Lung (tissue), 12 donors: ENCODE results near the gene SLC22A23. TPM values are rescaled to one million over a fixed set of nuclear protein-coding genes. Genes with fewer than 3 reads are reported as not detected.

Experiments
- ATAC-seq: fragments of 200-7000 bp; cut with Tn5 transposase; one replicate; pipeline ENCODE4 v1.9.1; 2020; ENCODE audit warnings: moderate number of reproducible peaks; ENCODE audit not compliant: insufficient read depth, low FRiP score
- DNase-seq, 3 donors: peaks; one replicate each; pipeline ENCODE4 v3.0.0-alpha.2; 2013 to 2017
- H3K27ac ChIP-seq, 2 donors: one replicate each; pipeline ENCODE4 v1.5.1; 2013; ENCODE audit warnings: mild to moderate bottlenecking in 2 of 2, moderate library complexity in 2 of 2, control low read depth in 1 of 2, inconsistent platforms in 1 of 2, low read depth in 1 of 2, low read length in 1 of 2
- H3K27me3 ChIP-seq, 3 donors: one replicate each; pipeline ENCODE4 v1.5.1; 2013; ENCODE audit warnings: low read length in 2 of 3; ENCODE audit not compliant: control insufficient read depth in 3 of 3, insufficient read depth in 3 of 3
- H3K36me3 ChIP-seq, 4 donors: one replicate each; pipeline ENCODE4 v1.5.1; 2013; ENCODE audit warnings: low read length in 4 of 4, mild to moderate bottlenecking in 1 of 4, moderate library complexity in 1 of 4; ENCODE audit not compliant: control insufficient read depth in 4 of 4, insufficient read depth in 4 of 4
- H3K4me1 ChIP-seq, 5 donors: one replicate each; pipeline ENCODE4 v1.5.1; 2013; ENCODE audit warnings: low read length in 5 of 5, mild to moderate bottlenecking in 2 of 5, moderate library complexity in 1 of 5; ENCODE audit not compliant: control insufficient read depth in 5 of 5, insufficient read depth in 5 of 5
- H3K4me3 ChIP-seq: one replicate; pipeline ENCODE4 v1.5.1; 2013; ENCODE audit warnings: mild to moderate bottlenecking, control low read depth, moderate library complexity
- H3K9ac ChIP-seq, 2 donors: one replicate each; pipeline ENCODE4 v1.5.1; 2013; ENCODE audit warnings: low read length in 2 of 2, control low read depth in 1 of 2; ENCODE audit not compliant: insufficient read depth in 1 of 2
- H3K9me3 ChIP-seq, 4 donors: one replicate each; pipeline ENCODE4 v1.5.1; 2013; ENCODE audit warnings: low read length in 3 of 4, mild to moderate bottlenecking in 1 of 4, moderate library complexity in 1 of 4; ENCODE audit not compliant: control insufficient read depth in 4 of 4, insufficient read depth in 3 of 4
- WGBS, 2 donors: extraction: QIAGEN DNeasy Blood & Tissue Kit; methylation state at CpG; one replicate each; pipeline ENCODE4 v1.1.7; 2013; 5-methylcytosine and 5-hydroxymethylcytosine counted together
- polyA plus RNA-seq, 2 donors: library from polyadenylated mRNA; stranded (reverse); fragments of 200-250 nt; gene quantifications; one replicate each; pipeline ENCODE4 v1.2.1, GENCODE V29; 2013
- total RNA-seq, 2 donors: library from RNA; depleted of rRNA in 1 of 2; stranded (reverse); fragments of >200 nt in 1 of 2; gene quantifications; one replicate each; pipeline ENCODE4 v1.2.1, GENCODE V29; 2014 to 2021
- TF ChIP-seq, protein P1 (sequence below): IDR thresholded peaks from 2 replicates; pipeline ENCODE4 v1.5.1; 2012; ENCODE audit warnings: mild to moderate bottlenecking; ENCODE audit errors: control extremely low read depth, extremely low read depth
- donor health status: control.
- donor health status: control.
- donor health status: Bipolar disorder and iron deficiency.
- donor health status: healthy.
- donor health status: DM: yes; HTN: yes; CAD: no.

SLC22A23 gene
- total and polyA plus RNA-seq, 4 donors = 6.6 to 45.6 (median 24.1) TPM

DNA sequence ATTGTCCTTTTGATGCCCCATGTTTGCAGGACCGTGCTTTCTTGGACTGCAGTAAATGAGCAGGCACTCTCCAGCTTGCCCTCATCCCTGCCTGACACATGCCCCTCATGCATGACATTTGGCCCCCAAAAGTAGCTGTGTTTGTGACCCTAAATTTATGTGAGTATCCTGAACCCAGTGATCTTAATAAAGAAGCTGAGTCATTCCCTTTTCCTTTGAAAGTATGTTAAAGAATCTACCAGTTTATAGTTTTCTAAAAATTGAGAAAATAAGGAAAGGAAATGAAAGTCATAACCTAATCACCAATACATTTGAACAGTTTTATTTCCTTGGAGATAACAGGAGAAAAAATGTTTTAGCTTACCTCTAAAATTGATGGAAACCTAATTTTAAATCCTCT, 3.4 kb upstream of the SLC22A23 start:
- Histone ChIP-seq H3K4me1 (peaks cover 0 to 11% (median 9%) of the 10 kb centered on the region in 5 donors), H3K4me3 (no peak overlapping the region), H3K9ac (no peak overlapping the region), H3K9me3 (peaks cover 0 to 2% (median 0%) of the 10 kb centered on the region in 4 donors), H3K27ac (no peak overlapping the region), H3K27me3 (peaks cover 0 to 5% (median 0%) of the 10 kb centered on the region in 3 donors), H3K36me3 (no peaks in the 10 kb centered on the region)
- TF ChIP-seq, protein P1, sequence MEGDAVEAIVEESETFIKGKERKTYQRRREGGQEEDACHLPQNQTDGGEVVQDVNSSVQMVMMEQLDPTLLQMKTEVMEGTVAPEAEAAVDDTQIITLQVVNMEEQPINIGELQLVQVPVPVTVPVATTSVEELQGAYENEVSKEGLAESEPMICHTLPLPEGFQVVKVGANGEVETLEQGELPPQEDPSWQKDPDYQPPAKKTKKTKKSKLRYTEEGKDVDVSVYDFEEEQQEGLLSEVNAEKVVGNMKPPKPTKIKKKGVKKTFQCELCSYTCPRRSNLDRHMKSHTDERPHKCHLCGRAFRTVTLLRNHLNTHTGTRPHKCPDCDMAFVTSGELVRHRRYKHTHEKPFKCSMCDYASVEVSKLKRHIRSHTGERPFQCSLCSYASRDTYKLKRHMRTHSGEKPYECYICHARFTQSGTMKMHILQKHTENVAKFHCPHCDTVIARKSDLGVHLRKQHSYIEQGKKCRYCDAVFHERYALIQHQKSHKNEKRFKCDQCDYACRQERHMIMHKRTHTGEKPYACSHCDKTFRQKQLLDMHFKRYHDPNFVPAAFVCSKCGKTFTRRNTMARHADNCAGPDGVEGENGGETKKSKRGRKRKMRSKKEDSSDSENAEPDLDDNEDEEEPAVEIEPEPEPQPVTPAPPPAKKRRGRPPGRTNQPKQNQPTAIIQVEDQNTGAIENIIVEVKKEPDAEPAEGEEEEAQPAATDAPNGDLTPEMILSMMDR = no peak
- 83 to 93% methylated on average over 1 of the region's 1 CpG for WGBS, 2 donors
- ATAC-seq (no peak), DNase-seq (no peak)

DNA sequence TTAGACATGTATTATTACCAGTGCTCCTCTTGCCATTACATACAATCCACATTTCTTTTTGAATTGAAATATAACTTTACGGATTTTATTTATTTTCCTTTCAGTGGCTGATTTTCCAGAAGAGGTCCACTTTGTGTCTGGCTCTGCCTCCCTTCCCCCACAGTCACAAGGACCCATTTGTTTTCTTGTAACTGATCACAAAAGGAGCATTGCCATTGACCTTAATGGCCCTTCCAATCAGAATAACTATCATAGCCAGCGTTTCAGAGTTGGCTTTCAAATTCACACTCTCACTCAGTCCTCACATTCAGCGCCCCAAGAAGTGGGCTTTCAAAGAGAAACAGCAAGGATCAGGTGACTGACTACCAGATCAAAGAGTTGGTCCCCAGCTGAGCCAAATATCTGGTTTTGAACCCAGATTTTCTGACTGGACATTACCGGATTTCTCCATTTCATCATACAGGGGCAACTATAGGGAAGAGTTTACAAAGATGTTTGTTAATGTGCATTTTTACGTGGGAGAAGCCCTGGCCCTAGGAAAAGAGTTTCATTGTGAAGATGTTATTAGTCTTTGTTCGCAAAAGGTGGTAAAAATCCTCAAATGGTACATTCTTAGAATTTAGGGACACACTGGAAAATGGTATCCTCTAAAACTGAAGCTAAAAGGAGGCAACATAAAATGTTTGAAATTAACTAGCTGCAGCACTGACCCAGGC, 2.0 kb upstream of the SLC22A23 start:
- no peak overlapping the region for H3K4me3 ChIP-seq
- ATAC-seq = no peak
- TF ChIP-seq, protein P1 = no peak
- H3K9me3 ChIP-seq = peaks cover 0 to 2% (median 0%) of the 10 kb centered on the region in 4 donors
- peaks cover 0 to 5% (median 0%) of the 10 kb centered on the region in 3 donors for H3K27me3 ChIP-seq
- peaks cover 3 to 25% (median 10%) of the 10 kb centered on the region in 5 donors for H3K4me1 ChIP-seq
- no peak overlapping the region for H3K9ac ChIP-seq
- H3K36me3 ChIP-seq = no peaks in the 10 kb centered on the region
- no peak for DNase-seq
- H3K27ac ChIP-seq = no peak overlapping the region
- WGBS, 2 donors = 86 to 90% methylated on average over 6 of the region's 6 CpGs

DNA sequence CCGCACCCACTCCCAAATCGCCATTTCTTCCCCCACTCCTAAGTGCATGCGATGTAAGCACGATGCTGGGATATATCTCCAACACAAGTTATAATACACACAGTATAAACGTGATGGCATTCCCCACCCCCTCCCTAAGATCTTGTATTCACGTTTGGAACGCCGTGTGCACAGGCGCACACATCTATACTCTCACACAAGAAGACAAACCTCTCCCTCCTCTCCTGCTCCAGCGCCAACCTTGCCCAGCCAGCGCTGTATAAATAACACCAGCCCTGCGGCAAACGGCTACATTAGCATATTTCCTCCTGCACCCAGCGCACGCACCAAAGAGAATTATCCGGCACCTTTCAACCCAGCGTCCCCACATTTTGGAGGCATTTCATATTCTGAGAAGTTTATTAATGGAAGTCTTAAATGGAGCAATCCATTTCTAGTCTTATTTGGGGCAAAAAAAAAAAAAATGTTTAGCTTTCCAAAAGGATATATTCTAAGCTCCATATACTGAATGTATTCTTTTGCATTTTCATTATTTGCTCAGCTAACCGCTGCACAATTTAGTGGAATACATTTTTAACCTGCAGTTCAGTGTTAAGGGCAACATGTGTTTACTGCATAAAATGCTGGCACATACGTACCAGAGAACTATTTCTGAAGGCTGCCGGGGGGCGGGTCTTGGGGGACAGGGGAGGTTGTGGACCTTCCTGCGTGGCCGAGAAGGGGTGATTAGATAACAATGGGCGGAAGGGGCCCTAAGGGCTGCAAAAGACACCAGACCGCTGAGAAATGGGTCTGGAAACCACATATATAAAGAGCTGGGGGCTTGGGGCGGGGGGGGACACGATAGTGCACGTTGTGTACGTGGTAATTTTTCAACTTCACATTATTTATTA, 1.1 kb upstream of the SLC22A23 start:
- Histone ChIP-seq H3K4me1 (peaks cover 3 to 32% (median 13%) of the 10 kb centered on the region in 5 donors), H3K4me3 (peak overlapping the region; percentile 39), H3K36me3 (no peaks in the 10 kb centered on the region), H3K27ac (peak overlapping the region; percentile 33 to 35), H3K9me3 (peaks cover 0 to 2% (median 0%) of the 10 kb centered on the region in 4 donors), H3K27me3 (peaks cover 0 to 5% (median 0%) of the 10 kb centered on the region in 3 donors), H3K9ac (peak overlapping the region in 1 of 2 donors; percentile 24)
- TF ChIP-seq, protein P1 = no peak
- 12 to 18% methylated on average over 29 of the region's 29 CpGs for WGBS, 2 donors
- peak; percentile 12 for ATAC-seq
- peak; percentile 42 to 64 (median 42) for DNase-seq
